Endodermal cell (in vitro differentiated cells): ENCODE measurements around the gene PLSCR3. TPM values are rescaled to one million over a fixed set of nuclear protein-coding genes. Genes with fewer than 3 reads are reported as not detected.

Experiments used
- DNase-seq: peaks from one replicate; pipeline ENCODE4 v3.0.0-alpha.2; 2017
- H3K27ac ChIP-seq: 2 replicates; pipeline ENCODE4 v1.5.1; 2013; ENCODE audit warnings: mild to moderate bottlenecking, low read depth, low read length, moderate library complexity
- H3K27me3 ChIP-seq: 2 replicates; pipeline ENCODE4 v1.6.1; 2013; ENCODE audit warnings: mild to moderate bottlenecking, low read length, moderate library complexity; ENCODE audit not compliant: insufficient read depth, control insufficient read depth, poor library complexity, severe bottlenecking
- H3K36me3 ChIP-seq: 2 replicates; pipeline ENCODE4 v1.7.0; 2013; ENCODE audit warnings: mild to moderate bottlenecking, low read length, moderate library complexity; ENCODE audit not compliant: control insufficient read depth, insufficient read depth
- H3K4me1 ChIP-seq: one replicate; pipeline ENCODE4 v1.7.0; 2013; ENCODE audit warnings: low read length; ENCODE audit not compliant: control insufficient read depth, insufficient read depth
- H3K4me3 ChIP-seq: 2 replicates; pipeline ENCODE4 v1.5.1; 2013; ENCODE audit warnings: mild to moderate bottlenecking, low read length, moderate library complexity
- H3K9ac ChIP-seq: 2 replicates; pipeline ENCODE4 v1.6.1; 2013; ENCODE audit warnings: mild to moderate bottlenecking, low read length, moderate library complexity; ENCODE audit not compliant: poor library complexity, severe bottlenecking; ENCODE audit errors: extremely low read depth
- H3K9me3 ChIP-seq: 2 replicates; pipeline ENCODE4 v1.6.1; 2013; ENCODE audit warnings: mild to moderate bottlenecking, low read length, moderate library complexity; ENCODE audit not compliant: control insufficient read depth
- H3K27ac Mint-ChIP-seq: 2 replicates; pipeline ENCODE4 v1.8.0; 2020; ENCODE audit warnings: mixed read lengths
- H3K27me3 Mint-ChIP-seq: 2 replicates; pipeline ENCODE4 v1.8.0; 2021; ENCODE audit warnings: mild to moderate bottlenecking, mixed read lengths; ENCODE audit not compliant: insufficient read depth
- H3K36me3 Mint-ChIP-seq: 2 replicates; pipeline ENCODE4 v1.8.0; 2020; ENCODE audit warnings: low read depth, mixed read lengths
- H3K4me1 Mint-ChIP-seq: 2 replicates; pipeline ENCODE4 v1.8.0; 2020; ENCODE audit warnings: mixed read lengths
- H3K4me3 Mint-ChIP-seq: 2 replicates; pipeline ENCODE4 v1.8.0; 2020; ENCODE audit warnings: mild to moderate bottlenecking, moderate library complexity, mixed read lengths
- H3K9me3 Mint-ChIP-seq: 2 replicates; pipeline ENCODE4 v1.8.0; 2020; ENCODE audit warnings: mild to moderate bottlenecking, mixed read lengths
- WGBS, 2 experiments: methylation state at CpG; one replicate each; pipeline versions ENCODE4 v1.1.5 to v1.1.7; 2013; ENCODE audit warnings: missing lambda C conversion rate in 2 of 2, mixed read lengths in 1 of 2; ENCODE audit not compliant: insufficient coverage in 1 of 2, insufficient read length in 1 of 2; 5-methylcytosine and 5-hydroxymethylcytosine counted together
- total RNA-seq, 2 donors: library from RNA; stranded (reverse); fragmentation: NEBNext Ultra II Directional in 1 of 2; extraction: Animal tissue kit (Norgen Biotek cat#: 25700) in 1 of 2; gene quantifications; 2 replicates in 1 of 2; 3 replicates in 1 of 2; pipeline ENCODE4 v1.2.1, GENCODE V29; 2021
- TF ChIP-seq, protein P1 (sequence below): fragments of 200-600 bp; sonication (generic); conservative IDR thresholded peaks from 2 replicates; pipeline ENCODE4 v1.5.0; 2021; ENCODE audit warnings: antibody characterized with exemption, mild to moderate bottlenecking

PLSCR3 gene
- total RNA-seq, 2 donors from 2014 or later: 21.0 to 26.2 TPM

DNA sequence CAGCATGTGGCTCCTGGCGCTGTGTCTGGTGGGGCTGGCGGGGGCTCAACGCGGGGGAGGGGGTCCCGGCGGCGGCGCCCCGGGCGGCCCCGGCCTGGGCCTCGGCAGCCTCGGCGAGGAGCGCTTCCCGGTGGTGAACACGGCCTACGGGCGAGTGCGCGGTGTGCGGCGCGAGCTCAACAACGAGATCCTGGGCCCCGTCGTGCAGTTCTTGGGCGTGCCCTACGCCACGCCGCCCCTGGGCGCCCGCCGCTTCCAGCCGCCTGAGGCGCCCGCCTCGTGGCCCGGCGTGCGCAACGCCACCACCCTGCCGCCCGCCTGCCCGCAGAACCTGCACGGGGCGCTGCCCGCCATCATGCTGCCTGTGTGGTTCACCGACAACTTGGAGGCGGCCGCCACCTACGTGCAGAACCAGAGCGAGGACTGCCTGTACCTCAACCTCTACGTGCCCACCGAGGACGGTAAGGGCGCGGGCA is 14.0 kb upstream of the PLSCR3 start:
- Histone ChIP-seq H3K4me3 (no peak overlapping the region), H3K36me3 (peaks cover 24% of the 10 kb centered on the region), H3K27ac (no peak overlapping the region), H3K4me1 (no peaks in the 10 kb centered on the region), H3K27me3 (no peaks in the 10 kb centered on the region), H3K9me3 (no peaks in the 10 kb centered on the region), H3K9ac (no peak overlapping the region)
- TF ChIP-seq, protein P1, sequence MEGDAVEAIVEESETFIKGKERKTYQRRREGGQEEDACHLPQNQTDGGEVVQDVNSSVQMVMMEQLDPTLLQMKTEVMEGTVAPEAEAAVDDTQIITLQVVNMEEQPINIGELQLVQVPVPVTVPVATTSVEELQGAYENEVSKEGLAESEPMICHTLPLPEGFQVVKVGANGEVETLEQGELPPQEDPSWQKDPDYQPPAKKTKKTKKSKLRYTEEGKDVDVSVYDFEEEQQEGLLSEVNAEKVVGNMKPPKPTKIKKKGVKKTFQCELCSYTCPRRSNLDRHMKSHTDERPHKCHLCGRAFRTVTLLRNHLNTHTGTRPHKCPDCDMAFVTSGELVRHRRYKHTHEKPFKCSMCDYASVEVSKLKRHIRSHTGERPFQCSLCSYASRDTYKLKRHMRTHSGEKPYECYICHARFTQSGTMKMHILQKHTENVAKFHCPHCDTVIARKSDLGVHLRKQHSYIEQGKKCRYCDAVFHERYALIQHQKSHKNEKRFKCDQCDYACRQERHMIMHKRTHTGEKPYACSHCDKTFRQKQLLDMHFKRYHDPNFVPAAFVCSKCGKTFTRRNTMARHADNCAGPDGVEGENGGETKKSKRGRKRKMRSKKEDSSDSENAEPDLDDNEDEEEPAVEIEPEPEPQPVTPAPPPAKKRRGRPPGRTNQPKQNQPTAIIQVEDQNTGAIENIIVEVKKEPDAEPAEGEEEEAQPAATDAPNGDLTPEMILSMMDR: no peak
- Mint-ChIP-seq H3K4me3 (peak overlapping the region; percentile 42), H3K4me1 (peaks cover 10% of the 10 kb centered on the region), H3K27me3 (peaks cover 16% of the 10 kb centered on the region), H3K27ac (no peak overlapping the region), H3K36me3 (peaks cover 27% of the 10 kb centered on the region), H3K9me3 (no peaks in the 10 kb centered on the region)
- WGBS, 2 experiments: 89 to 96% methylated on average over 30 to 58 of the region's 58 CpGs
- peak; percentile 70 for DNase-seq

DNA sequence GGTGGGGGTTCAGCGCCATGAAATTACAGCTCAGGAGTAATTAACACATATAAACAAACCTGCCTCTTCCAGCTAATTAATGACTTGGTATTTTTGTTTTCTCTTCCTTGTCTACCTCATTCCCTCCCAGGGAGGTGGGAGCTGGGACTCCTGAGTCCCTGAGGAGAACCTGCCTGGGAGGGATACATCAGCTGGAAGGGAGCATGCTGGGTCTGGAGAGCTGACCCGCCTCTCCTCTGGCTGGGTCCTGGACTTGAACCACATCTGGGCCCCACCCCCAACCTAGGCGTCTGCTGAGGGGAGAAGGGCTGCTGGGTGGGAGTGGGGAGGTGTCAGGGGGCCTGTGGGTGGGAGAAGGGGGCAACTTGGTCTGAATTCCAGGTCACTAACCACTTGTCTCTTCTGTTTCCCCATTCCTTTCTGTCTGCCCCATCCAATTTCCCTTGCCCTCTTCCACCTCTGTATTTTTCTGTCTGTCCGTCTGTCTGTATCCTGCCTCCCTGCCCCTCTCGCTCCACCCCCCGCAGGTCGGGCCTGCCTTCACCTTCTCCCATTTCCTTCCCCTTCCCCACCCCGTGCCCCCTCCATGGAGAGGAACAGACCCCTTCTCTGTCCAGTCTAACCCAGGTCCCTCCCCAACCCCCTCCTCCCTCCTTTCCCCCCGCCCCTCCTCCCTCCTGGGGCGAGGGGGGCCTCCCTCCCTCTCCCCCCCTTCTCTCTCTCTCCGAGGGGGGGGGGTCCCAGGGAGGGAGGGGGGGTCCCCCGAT is 13.3 kb upstream of the PLSCR3 start, which contains the start of gene NLGN2:
Gene NLGN2 (plus strand): TSS at position 361 of the 767 bp plus-strand sequence. CDS start 411 bp downstream, outside the sequence.
- no peaks in the 10 kb centered on the region for H3K9me3 ChIP-seq
- 89 to 100% methylated on average over 1 to 7 of the region's 12 CpGs for WGBS, 2 experiments
- no peak for DNase-seq
- no peak within 1 kb of the TSS for H3K4me3 ChIP-seq
- Mint-ChIP-seq H3K9me3 (no peaks in the 10 kb centered on the region), H3K27ac (no peak within 1 kb of the TSS), H3K36me3 (peaks cover 27% of the 10 kb centered on the region), H3K27me3 (peaks cover 16% of the 10 kb centered on the region), H3K4me3 (peak within 1 kb of the TSS; percentile 42), H3K4me1 (peaks cover 16% of the 10 kb centered on the region)
- TF ChIP-seq, protein P1: no peak
- no peak within 1 kb of the TSS for H3K9ac ChIP-seq
- H3K36me3 ChIP-seq: peaks cover 24% of the 10 kb centered on the region
- no peak within 1 kb of the TSS for H3K27ac ChIP-seq
- no peaks in the 10 kb centered on the region for H3K4me1 ChIP-seq
- H3K27me3 ChIP-seq: no peaks in the 10 kb centered on the region

DNA sequence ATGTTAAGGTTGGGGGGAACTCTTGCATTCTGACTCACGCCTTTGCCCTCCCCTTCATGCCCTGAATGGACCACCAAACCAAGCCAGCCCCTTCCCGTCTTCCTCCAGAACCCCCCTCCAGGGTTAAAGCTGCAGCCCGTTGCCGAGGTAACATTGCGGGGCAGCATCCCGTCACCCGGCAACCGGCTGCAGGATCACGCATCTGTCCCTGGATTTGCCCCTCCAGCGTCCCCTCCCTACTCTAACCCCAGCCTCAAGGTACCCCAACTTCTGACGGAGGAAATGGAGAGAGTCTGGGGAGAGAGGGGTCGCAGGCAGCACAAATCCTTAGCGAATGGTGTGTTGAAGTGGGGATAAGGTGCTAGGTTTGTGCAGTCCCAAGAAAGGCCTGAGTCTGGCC is 12.8 kb upstream of the PLSCR3 start:
- H3K27me3 Mint-ChIP-seq: peaks cover 16% of the 10 kb centered on the region
- TF ChIP-seq, protein P1: no peak
- no peak for DNase-seq
- H3K36me3 ChIP-seq: peaks cover 24% of the 10 kb centered on the region
- H3K4me1 Mint-ChIP-seq: peaks cover 16% of the 10 kb centered on the region
- no peaks in the 10 kb centered on the region for H3K27me3 ChIP-seq
- H3K9me3 Mint-ChIP-seq: no peaks in the 10 kb centered on the region
- H3K9me3 ChIP-seq: no peaks in the 10 kb centered on the region
- no peak overlapping the region for H3K9ac ChIP-seq
- no peak overlapping the region for H3K4me3 ChIP-seq
- H3K27ac Mint-ChIP-seq: no peak overlapping the region
- no peaks in the 10 kb centered on the region for H3K4me1 ChIP-seq
- WGBS, 2 experiments: 85 to 86% methylated on average over 2 to 11 of the region's 13 CpGs
- no peak overlapping the region for H3K4me3 Mint-ChIP-seq
- peaks cover 26% of the 10 kb centered on the region for H3K36me3 Mint-ChIP-seq
- no peak overlapping the region for H3K27ac ChIP-seq
